ENCODE measurements around the gene SPATA31C1.
"Not testable (repeated sequence)": the region's sequence is repeated elsewhere in the genome, so short reads cannot be mapped to it uniquely, and the experiment has no call there.

The SPATA31C1 gene

GRCh38 chr9:87886210-87886932, 31.4 kb upstream of the SPATA31C1 start:
- DNase-seq (ENCODE audit: extremely low read depth in 1 of 2, low read depth in 1 of 2): no peak

- no peak for DNase-seq (ENCODE audit: extremely low read depth in 1 of 2, low read depth in 1 of 2)
Measured at GRCh38 chr9:87886933-87887505, 30.7 kb upstream of the SPATA31C1 start.

- no peak for DNase-seq (ENCODE audit: extremely low read depth in 1 of 2, low read depth in 1 of 2)
Measured at GRCh38 chr9:87887661-87888480, 29.9 kb upstream of the SPATA31C1 start.

- DNase-seq (ENCODE audit: extremely low read depth in 1 of 2, low read depth in 1 of 2): no peak
Measured at GRCh38 chr9:87888501-87888900, 29.3 kb upstream of the SPATA31C1 start.

GRCh38 chr9:87889065-87889881, 28.5 kb upstream of the SPATA31C1 start:
- no peak for DNase-seq (ENCODE audit: extremely low read depth in 1 of 2, low read depth in 1 of 2)

GRCh38 chr9:87889882-87890252, 27.9 kb upstream of the SPATA31C1 start:
- no peak for DNase-seq (ENCODE audit: extremely low read depth in 1 of 2, low read depth in 1 of 2)

GRCh38 chr9:87890837-87891236, 26.9 kb upstream of the SPATA31C1 start:
- no peak for DNase-seq (ENCODE audit: extremely low read depth in 1 of 2, low read depth in 1 of 2)

- no peak for DNase-seq (ENCODE audit: extremely low read depth in 1 of 2, low read depth in 1 of 2)
Measured at GRCh38 chr9:87891754-87892153, 26.0 kb upstream of the SPATA31C1 start.

GRCh38 chr9:87892956-87893355, 24.8 kb upstream of the SPATA31C1 start:
- no peak for DNase-seq (ENCODE audit: extremely low read depth in 1 of 2, low read depth in 1 of 2)

GRCh38 chr9:87894998-87895625, 22.6 kb upstream of the SPATA31C1 start:
- no peak for DNase-seq (ENCODE audit: extremely low read depth in 1 of 2, low read depth in 1 of 2)

- DNase-seq (ENCODE audit: extremely low read depth in 1 of 2, low read depth in 1 of 2): no peak
Measured at GRCh38 chr9:87896891-87897290, 20.9 kb upstream of the SPATA31C1 start.

- DNase-seq (ENCODE audit: extremely low read depth in 1 of 2, low read depth in 1 of 2): no peak
Measured at GRCh38 chr9:87898151-87898550, 19.6 kb upstream of the SPATA31C1 start.

GRCh38 chr9:87902371-87902770, 15.4 kb upstream of the SPATA31C1 start:
- DNase-seq (ENCODE audit: extremely low read depth in 1 of 2, low read depth in 1 of 2): not testable (repeated sequence)

- DNase-seq (ENCODE audit: extremely low read depth in 1 of 2, low read depth in 1 of 2): no peak
Measured at GRCh38 chr9:87909310-87910041, 8.3 kb upstream of the SPATA31C1 start.

GRCh38 chr9:87910821-87911220, 6.9 kb upstream of the SPATA31C1 start:
- no peak for DNase-seq (ENCODE audit: extremely low read depth in 1 of 2, low read depth in 1 of 2)

GRCh38 chr9:87919013-87919412, 1.3 kb downstream of the SPATA31C1 start:
- DNase-seq (ENCODE audit: extremely low read depth in 1 of 2, low read depth in 1 of 2): not testable (repeated sequence)

- DNase-seq (ENCODE audit: extremely low read depth in 1 of 2, low read depth in 1 of 2): not testable (repeated sequence)
Measured at GRCh38 chr9:87921561-87921960, 3.8 kb downstream of the SPATA31C1 start.

GRCh38 chr9:87923012-87923411, 5.2 kb downstream of the SPATA31C1 start:
- not testable (repeated sequence) for DNase-seq (ENCODE audit: extremely low read depth in 1 of 2, low read depth in 1 of 2)

GRCh38 chr9:87924851-87925250, 7.1 kb downstream of the SPATA31C1 start:
- DNase-seq (ENCODE audit: extremely low read depth in 1 of 2, low read depth in 1 of 2): not testable (repeated sequence)

GRCh38 chr9:87929152-87929551, 11.4 kb downstream of the SPATA31C1 start:
- not testable (repeated sequence) for DNase-seq (ENCODE audit: extremely low read depth in 1 of 2, low read depth in 1 of 2)

Data from activated CD8-positive, alpha-beta memory T cell treated with anti-CD3 and anti-CD28 coated beads for 1 hour (primary cell).